ENCODE results near the gene ITSN1.

The ITSN1 gene

GRCh38 chr21:33763582-33763899, 121.2 kb downstream of the ITSN1 start:
- no peak overlapping the region for H3K27ac ChIP-seq
- CTCF ChIA-PET, result no interaction called here

DNA sequence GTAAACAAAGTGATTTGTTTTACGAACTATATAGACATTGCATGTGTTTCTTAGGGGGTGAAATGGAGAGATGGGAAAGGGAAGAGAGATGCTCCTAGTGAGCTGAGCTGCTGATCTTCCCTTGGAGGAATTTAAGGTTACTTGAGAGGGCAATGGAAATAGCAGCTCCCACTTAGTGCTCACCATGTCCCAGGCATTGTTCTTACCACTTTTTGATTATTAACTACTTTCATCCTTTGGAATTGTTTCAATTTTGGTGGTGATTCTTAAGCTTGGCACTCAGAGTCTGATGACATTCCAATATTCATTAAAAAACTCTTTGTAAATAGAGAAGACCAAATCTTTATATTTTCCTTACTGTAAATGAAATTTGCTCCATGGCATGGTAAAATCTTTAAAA, 124.9 kb downstream of the ITSN1 start:
- H3K27ac ChIP-seq, result no peak overlapping the region
- ChIA-PET CTCF (interaction anchor here (0.5 kb wide), 1 partner anchor 127 kb away, joined by 3 read pairs; no protein-coding TSS in a partner anchor), POLR2A (ENCODE audit: low non-redundant PET) (no interaction called here)
- DNase-seq (ENCODE audit: low spot score), result no peak
- TF ChIP-seq CTCF (conservative IDR thresholded peaks at IDR 0.05; ENCODE audit: low read depth), result no peak

More at GRCh38 chr21:33763582-33763899, 121.2 kb downstream of the ITSN1 start:
- DNase-seq (ENCODE audit: low spot score), result no peak
- no peak for TF ChIP-seq CTCF (conservative IDR thresholded peaks at IDR 0.05; ENCODE audit: low read depth)
- POLR2A ChIA-PET (ENCODE audit: low non-redundant PET), result no interaction called here

GRCh38 chr21:33767960-33768359, 125.7 kb downstream of the ITSN1 start:
- no peak overlapping the region for H3K27ac ChIP-seq
- POLR2A ChIA-PET (ENCODE audit: low non-redundant PET), result no interaction called here
- DNase-seq (ENCODE audit: low spot score), result no peak
- TF ChIP-seq CTCF (conservative IDR thresholded peaks at IDR 0.05; ENCODE audit: low read depth), result no peak
- CTCF ChIA-PET, result interaction anchor here (0.5 kb wide), 1 partner anchor 126 kb away, joined by 3 read pairs; no protein-coding TSS in a partner anchor

DNA sequence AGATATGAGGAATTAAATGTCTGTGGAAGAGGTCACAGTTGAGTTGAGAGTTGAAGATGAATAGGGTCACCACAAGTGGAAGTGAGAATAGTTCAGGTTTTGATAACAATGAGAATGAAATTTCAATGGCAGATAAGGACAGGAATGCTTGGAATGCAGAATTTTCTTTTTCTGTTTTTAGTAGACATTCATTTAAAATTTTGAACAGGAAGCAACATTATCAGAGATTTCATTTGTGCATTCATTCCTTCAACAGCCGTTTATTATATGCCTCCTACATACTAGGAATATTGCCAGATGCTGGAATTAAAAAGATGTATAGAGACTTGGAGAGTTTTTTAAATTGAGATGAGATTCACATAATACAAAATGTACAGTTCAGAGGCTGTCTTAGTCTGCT, 126.8 kb downstream of the ITSN1 start:
- DNase-seq (ENCODE audit: low spot score), result no peak
- ChIA-PET CTCF (interaction anchor here (0.5 kb wide), 1 partner anchor 99 kb away, joined by 3 read pairs; no protein-coding TSS in a partner anchor), POLR2A (ENCODE audit: low non-redundant PET) (no interaction called here)
- no peak overlapping the region for H3K27ac ChIP-seq
- no peak for TF ChIP-seq CTCF (conservative IDR thresholded peaks at IDR 0.05; ENCODE audit: low read depth)

DNA sequence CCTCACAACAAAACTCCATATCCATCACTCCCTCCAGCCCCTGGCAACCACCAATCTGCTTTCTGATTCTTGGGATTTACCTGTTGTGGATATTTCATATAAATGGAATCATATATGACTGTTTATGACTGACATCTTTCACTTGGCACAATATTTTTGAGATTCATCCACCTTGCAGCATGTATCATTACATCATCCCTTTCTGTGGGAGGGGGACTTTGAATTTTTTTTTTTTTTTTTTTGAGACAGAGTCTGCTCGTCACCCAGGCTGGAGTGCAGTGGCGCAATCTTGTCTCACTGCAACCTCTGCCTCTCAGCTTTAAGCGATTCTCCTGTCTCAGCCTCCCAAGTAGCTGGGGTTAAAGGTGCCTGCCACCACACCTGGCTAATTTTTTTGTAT, 128.2 kb downstream of the ITSN1 start:
- no peak overlapping the region for H3K27ac ChIP-seq
- TF ChIP-seq CTCF (conservative IDR thresholded peaks at IDR 0.05; ENCODE audit: low read depth), result no peak
- CTCF ChIA-PET, result no interaction called here
- DNase-seq (ENCODE audit: low spot score), result no peak
- POLR2A ChIA-PET (ENCODE audit: low non-redundant PET), result no interaction called here

- DNase-seq (ENCODE audit: low spot score), result no peak
- CTCF ChIA-PET, result no interaction called here
- no peak for TF ChIP-seq CTCF (conservative IDR thresholded peaks at IDR 0.05; ENCODE audit: low read depth)
- no peak overlapping the region for H3K27ac ChIP-seq
- POLR2A ChIA-PET (ENCODE audit: low non-redundant PET), result no interaction called here
These were observed 129.7 kb downstream of the ITSN1 start for GRCh38 chr21:33771976-33772375.

DNA sequence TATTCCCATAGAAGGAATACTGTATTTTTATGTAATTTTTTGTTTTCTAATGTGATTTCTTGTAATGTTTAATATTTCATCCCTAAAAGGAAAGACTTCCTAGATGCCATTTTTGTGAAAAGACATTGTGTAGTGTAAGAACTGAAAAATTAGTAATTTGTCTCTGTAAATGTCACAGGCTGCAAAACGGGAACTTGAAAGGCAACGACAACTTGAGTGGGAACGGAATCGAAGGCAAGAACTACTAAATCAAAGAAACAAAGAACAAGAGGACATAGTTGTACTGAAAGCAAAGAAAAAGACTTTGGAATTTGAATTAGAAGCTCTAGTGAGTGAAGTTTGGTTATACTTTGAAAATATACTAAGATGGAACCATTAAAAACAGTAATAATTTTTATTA, 132.2 kb downstream of the ITSN1 start:
- no peak for TF ChIP-seq CTCF (conservative IDR thresholded peaks at IDR 0.05; ENCODE audit: low read depth)
- no peak for DNase-seq (ENCODE audit: low spot score)
- POLR2A ChIA-PET (ENCODE audit: low non-redundant PET), result no interaction called here
- no peak overlapping the region for H3K27ac ChIP-seq
- CTCF ChIA-PET, result no interaction called here

Measured in RWPE1 (cell line).